HG02759 (cell line): ENCODE measurements around the gene C6orf89.

Experiments used
- ATAC-seq: cut with Tn5 transposase; IDR thresholded peaks from one replicate; pipeline ENCODE4 v1.9.1; 2021; ENCODE audit warnings: mild to moderate bottlenecking, moderate library complexity; ENCODE audit not compliant: unreplicated experiment

C6orf89 gene

GRCh38 chr6:36852481-36853147, 33.1 kb upstream of the C6orf89 start:
- ATAC-seq = no peak

- ATAC-seq = no peak
Measured at GRCh38 chr6:36853325-36853724, 32.4 kb upstream of the C6orf89 start.

- ATAC-seq = no peak
Measured at GRCh38 chr6:36855750-36856149, 30.0 kb upstream of the C6orf89 start.

GRCh38 chr6:36856277-36856676, 29.5 kb upstream of the C6orf89 start:
- ATAC-seq = no peak

GRCh38 chr6:36857325-36857724, 28.4 kb upstream of the C6orf89 start:
- no peak for ATAC-seq

- ATAC-seq = no peak
Measured at GRCh38 chr6:36858407-36858981, 27.3 kb upstream of the C6orf89 start.

DNA sequence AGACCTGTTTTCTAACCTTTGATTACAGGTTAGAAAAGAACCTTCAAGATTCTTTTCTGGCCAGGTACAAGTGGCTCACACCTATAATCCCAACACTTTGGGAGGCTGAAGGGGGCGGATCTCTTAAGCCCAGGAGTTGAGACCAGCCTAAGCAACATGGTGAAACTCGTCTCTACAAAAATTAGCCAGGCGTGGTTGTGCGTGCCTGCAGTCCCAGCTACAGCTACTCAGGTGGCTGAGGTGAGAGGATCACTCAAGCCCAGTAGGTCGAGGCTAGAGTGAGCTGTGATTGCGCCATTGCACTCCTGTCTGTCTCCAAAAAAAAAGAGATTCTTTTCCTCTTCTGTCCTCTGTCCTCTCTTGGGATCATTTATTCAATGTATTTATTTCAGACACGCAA, 25.6 kb upstream of the C6orf89 start:
- no peak for ATAC-seq

DNA sequence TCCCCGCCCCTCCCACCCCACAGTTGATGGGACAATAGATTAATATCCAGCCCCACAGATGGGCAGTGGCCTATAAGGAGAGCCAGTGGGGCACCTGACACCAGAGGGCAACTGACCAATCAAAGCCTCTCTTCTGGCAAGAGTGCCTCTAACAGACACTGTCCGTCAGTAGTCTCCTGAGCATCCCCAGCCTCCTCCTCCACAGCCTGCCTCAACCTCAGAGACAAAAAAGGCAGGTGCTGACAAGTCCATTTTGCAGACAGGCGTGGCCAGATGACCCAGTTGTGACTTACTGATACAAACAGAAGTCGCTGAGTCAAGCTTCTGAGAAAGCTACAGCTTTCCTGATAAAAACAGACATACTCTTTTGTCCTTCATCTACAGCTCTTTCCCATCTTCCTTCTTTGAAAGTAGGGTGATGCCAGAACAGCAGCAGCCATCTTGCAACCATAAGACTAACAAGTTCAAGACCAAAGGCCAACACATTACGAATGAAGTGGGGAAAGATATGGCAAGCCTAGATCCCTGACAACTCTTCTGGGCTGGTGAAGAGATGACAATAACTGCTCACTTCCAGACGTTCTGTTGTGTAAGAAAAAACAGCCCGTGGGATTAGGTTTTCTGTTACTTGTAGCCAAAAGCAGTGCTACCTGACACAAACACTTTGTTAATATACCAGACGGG, 23.4 kb upstream of the C6orf89 start:
- no peak for ATAC-seq

DNA sequence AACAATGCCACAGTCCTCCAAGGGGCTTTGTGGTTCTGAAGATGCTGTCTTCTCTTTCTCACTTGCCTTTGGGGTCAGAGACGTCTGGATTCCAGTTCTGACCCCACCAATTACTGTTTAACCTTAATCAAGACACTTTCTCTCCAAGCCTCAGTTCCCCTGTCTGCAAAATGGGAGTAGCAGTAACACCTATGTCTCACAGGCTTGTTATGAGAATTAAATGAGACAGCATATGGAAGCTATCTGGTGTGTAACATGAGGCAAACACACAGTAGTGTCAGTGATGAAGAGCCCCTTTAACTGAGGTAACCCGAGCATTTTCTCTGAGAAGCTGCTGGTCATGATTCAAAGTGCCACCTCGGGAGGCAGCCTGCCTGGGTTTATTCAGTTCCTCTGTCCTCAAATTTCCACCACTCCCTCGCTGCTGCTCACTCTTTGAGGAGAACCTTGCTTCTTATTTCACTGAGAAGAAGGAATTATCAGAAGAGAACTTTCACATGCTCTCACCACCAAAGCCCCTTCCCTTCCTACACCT, 22.8 kb upstream of the C6orf89 start:
- no peak for ATAC-seq

DNA sequence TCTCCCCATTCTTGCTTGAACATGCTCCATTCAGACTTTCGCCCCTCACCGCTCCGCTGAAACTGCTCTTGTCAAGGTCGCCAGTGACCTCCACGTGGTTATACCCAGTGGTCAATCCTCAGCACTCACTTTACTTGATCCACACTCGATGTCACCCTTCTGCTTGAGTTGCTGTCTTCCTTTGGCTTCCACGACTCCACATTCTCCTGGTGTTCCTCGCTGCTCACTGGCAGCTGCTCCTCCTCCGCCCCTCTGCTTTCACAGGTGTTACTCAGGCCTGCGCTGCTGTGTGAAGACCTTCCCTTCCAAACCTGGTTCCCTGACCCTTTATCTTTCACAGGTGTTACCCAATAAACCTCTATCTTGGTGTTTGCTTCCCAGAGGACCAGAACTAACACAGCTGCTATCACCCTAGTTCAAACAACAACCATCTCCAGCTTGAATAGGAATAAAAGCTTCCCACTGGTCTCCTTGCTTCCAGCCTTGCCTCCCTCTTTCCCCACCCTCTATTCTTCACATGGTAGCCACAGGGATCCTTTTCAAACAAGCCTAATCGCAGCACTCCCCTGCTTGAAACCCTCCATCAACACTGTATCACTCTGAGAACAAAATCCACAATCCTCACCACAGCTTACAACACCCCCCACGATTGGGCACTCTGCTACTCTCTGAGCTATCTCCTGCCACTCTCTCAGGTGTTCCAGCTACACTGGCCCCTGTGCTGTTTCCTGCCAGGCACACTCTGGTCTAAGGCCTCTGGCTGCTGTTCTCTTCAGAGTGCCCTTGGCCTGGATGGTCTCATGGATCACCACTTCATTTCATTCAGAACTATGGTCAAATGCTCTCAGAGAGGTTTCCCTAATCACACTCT, 21.8 kb upstream of the C6orf89 start:
- ATAC-seq = no peak

DNA sequence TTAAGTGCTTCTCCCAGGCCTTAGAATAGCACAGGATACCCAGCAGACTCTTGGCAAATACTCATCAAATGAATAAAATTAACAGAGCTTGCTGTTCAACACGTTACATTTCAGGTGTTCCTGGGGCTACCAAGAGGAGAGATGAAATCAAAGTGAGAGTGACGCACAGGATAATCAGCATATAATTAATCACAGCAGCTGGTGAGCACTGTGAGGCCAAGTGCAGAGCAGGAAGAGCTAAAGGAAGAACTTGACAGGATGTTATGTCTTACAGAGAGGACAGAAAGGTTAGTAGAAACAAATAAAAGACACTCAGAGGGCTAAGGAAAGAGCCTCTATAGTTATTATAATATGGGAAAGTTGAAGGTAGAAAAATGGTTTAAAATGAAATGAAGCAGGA, 19.9 kb upstream of the C6orf89 start:
- no peak for ATAC-seq

DNA sequence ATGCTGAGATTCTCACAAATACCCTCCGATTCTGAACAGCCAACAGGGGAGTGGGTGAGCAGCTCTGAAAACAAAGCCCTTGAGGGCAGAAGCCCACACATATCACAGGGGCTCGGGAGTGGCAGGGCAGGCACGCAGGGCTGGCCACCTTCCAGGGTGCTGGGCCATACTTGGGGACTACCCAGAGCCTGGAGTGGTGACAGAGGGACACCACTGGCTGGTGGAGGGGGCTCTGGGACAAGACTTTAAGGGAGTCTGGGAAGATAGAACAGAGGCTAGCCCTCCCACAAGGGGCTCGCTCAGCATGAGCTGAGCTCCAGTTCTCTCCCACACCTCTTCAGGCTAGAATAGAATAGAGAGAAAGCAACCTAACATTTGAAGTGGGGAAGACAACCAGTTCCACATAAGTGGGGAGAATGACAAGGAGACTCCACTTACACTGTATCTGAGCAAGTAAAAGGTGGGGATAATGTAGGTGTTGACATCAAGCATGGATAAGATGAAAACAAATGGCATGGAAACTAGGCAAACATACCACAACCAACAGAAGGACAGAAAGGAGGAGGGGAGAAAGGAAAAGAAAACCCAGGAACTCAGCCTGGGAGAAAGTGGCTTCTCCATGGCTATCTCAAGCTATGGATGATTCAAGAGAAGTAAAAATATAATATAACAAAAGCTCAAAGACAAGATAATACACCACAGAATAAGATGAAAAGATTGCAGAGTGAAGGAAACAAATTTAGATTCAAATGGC, 18.1 kb upstream of the C6orf89 start:
- no peak for ATAC-seq

DNA sequence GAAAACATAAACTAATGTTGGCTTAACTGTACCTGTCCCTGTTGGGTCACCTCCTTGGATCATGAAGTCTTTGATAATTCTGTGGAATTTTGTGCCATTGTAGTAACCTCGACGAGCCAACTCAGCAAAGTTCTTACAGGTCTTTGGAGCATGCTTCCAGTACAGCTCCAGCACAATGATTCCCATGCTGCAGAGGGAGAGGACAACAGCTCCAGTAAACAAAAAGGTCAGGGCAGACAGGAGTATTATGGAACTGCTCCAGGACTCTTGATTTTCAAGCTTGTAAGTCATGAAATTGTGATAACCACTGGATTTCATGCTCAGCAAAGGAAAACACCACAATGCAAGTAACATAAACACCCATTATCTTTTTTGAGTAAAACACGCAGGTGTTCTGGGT, 14.1 kb upstream of the C6orf89 start:
- no peak for ATAC-seq

GRCh38 chr6:36873115-36873514, 12.6 kb upstream of the C6orf89 start:
- no peak for ATAC-seq

DNA sequence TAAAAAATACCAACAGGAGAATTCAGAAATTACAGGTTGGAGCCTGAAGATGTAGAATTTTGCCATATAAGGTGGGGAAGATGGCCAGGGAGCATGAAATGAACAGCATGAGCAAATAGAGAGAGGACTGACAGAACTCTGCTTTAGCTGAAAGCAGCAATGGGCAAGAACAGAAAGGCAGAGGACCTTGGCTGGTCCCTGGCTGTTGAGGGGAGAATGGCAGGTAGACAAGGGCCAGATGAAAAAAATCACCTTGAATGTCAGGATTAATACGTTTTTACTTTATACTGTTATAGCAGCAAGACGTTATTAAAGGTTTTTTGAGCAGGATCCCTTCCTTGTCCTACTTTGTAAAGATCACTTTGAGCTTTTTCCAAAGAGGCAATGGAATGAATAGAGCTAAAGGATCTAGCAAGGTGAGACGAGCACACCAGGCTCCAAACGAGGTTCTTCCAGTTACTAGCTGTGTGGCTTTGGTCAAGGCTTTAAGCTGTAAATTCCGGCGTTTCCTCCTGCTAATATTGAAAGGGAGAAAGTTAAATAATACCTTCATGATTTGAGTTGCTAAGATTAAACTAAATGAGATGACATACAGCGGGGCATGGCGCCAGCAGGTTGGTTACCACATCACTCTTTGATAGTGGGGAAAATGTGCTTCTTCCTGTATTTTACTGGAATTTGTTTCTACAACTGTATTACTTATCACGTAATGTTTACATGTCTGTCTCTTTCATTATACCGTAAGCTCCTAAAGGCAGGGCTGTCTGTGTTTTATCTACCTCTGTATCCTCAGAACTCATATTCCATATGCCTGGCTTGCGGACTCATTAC, 11.9 kb upstream of the C6orf89 start:
- ATAC-seq = no peak

DNA sequence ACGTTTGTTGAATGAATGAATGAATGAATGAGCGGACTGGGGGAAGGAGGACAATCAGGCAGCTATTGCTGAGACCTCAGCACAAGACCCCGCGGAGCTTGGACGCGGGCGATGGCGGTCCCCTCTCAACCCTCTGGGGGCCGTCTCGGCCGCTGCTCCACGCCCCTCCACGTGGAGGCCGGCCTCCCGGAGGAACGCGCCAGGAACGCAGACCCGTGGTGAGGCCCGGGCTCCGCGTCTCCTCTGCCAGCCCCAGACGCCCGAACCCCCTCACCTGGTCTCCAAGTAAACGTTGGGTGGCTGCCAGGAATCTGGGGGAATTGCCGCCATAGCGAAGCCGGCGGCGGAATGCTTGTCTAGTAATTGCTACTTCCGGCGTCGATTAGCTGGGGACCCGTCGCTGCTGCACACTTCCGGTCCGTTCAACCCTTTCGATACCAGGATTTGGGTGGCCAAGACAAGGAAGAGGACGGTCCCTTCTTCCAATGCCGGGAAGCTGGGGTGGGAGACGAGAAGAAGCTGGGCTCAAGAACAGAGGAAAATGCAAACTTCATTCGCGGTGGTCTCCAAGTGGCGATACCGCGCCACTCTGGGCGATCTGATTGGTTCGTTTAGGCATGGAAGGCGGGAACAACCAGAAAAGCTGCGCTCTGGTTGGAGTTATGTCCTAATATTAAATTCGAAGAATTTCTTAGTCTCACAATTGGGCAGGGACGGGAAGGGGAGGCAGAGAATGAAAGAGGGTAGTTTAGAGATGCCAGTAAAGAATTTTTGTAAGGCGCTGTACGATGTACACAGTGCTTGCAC, 11.1 kb upstream of the C6orf89 start, which contains the start of gene PPIL1:
Gene PPIL1 (minus strand): TSS at position 361 of the 807 bp plus-strand sequence. CDS start 31 bp downstream, at position 330.
- peak; percentile 82 for ATAC-seq

- no peak for ATAC-seq
Measured at GRCh38 chr6:36875250-36875633, 10.5 kb upstream of the C6orf89 start.

GRCh38 chr6:36884610-36885009, 1.1 kb upstream of the C6orf89 start:
- no peak for ATAC-seq
